Panc1 (cell line): ENCODE results near the gene POLR1B. TPM values are rescaled to one million over a fixed set of nuclear protein-coding genes. Genes with fewer than 3 reads are reported as not detected.

ENCODE experiments used
- ATAC-seq: fragments of 200-7000 bp; cut with Tn5 transposase; 2 replicates; pipeline ENCODE4 v1.9.1; 2020; ENCODE audit warnings: mild to moderate bottlenecking, moderate library complexity
- BruUV-seq: library from RNA; stranded (reverse); fragments of 400-500 nt; replicated peaks from 2 replicates; lab custom pipeline; 2021; lab: Mats Ljungman, UMichigan
- CTCF ChIA-PET: fragments of 300-600 bp; sonication (Branson Sonifier 250); formaldehyde crosslinking; loops from one replicate; lab custom pipeline; 2022; ENCODE audit warnings: antibody characterized with exemption; lab: Charles Lee
- POLR2A ChIA-PET: fragments of 300-600 bp; sonication (Branson Sonifier 250); formaldehyde crosslinking; loops from one replicate; lab custom pipeline; 2022; ENCODE audit warnings: antibody characterized with exemption; lab: Charles Lee
- DNase-seq: peaks from one replicate; pipeline ENCODE4 v3.0.0-alpha.2; 2010; ENCODE audit warnings: low read depth, low spot score
- H3K27ac ChIP-seq: 2 replicates; pipeline ENCODE4 v1.5.1; 2011; ENCODE audit warnings: mild to moderate bottlenecking, low read length, inconsistent platforms
- H3K27me3 ChIP-seq: fragments of 200-500 bp; sonication (Bioruptor generic); 2 replicates; pipeline ENCODE4 v1.6.0; 2014; ENCODE audit warnings: low read length, inconsistent platforms; ENCODE audit not compliant: control insufficient read depth, insufficient read depth
- H3K36me3 ChIP-seq: fragments of 200-500 bp; sonication (Bioruptor generic); 2 replicates; pipeline ENCODE4 v1.5.1; 2014; ENCODE audit warnings: inconsistent platforms, mild to moderate bottlenecking, low read length, moderate library complexity; ENCODE audit not compliant: control insufficient read depth, insufficient read depth
- H3K4me1 ChIP-seq: 2 replicates; pipeline ENCODE4 v1.5.1; 2011; ENCODE audit warnings: inconsistent platforms, mild to moderate bottlenecking, low read length, moderate library complexity; ENCODE audit not compliant: control insufficient read depth, insufficient read depth
- H3K4me3 ChIP-seq, 2 experiments: 2 replicates each; pipeline ENCODE4 v1.5.1; 2011 to 2012; ENCODE audit warnings: low read depth in 2 of 2, low read length in 2 of 2, mild to moderate bottlenecking in 2 of 2, inconsistent platforms in 1 of 2, moderate library complexity in 1 of 2
- H3K9me3 ChIP-seq: fragments of 200-500 bp; sonication (Bioruptor generic); 2 replicates; pipeline ENCODE4 v1.5.1; 2014; ENCODE audit warnings: low read depth, mild to moderate bottlenecking, inconsistent platforms, low read length, moderate library complexity; ENCODE audit not compliant: control insufficient read depth, insufficient read depth
- POLR2AphosphoS5 ChIP-seq: IDR thresholded peaks from 2 replicates; pipeline ENCODE4 v1.6.1; 2012; ENCODE audit warnings: mild to moderate bottlenecking, low read depth, low read length, moderate library complexity
- REST ChIP-seq, 2 experiments: IDR thresholded peaks; 2 replicates each; pipeline ENCODE4 v1.6.1; 2011 to 2012; ENCODE audit warnings: low read depth in 2 of 2, control low read depth in 1 of 2, low read length in 1 of 2, mild to moderate bottlenecking in 1 of 2, moderate library complexity in 1 of 2; ENCODE audit not compliant: insufficient read depth in 1 of 2
- SIN3A ChIP-seq: IDR thresholded peaks from 2 replicates; pipeline ENCODE4 v1.6.1; 2012; ENCODE audit warnings: low read depth, mild to moderate bottlenecking, low read length, moderate library complexity, borderline replicate concordance; ENCODE audit not compliant: insufficient read depth
- TCF7L2 ChIP-seq: IDR thresholded peaks from 2 replicates; pipeline ENCODE4 v1.6.1; 2011; ENCODE audit warnings: mild to moderate bottlenecking, low read depth, low read length, inconsistent platforms
- in situ Hi-C: cut with HindIII; loops from 2 replicates; pipeline ENCODE4 v1.10.0; 2016; ENCODE audit warnings: low sequenced_read_pairs, low pct_unique_long_range_greater_than_20kb
- intact Hi-C: fragments of 100-400 bp; cut with micrococcal nuclease; formaldehyde crosslinking; loops from one replicate; pipeline ENCODE4 v1.10.0; 2022; ENCODE audit not compliant: unreplicated experiment
- total RNA-seq: library from RNA; stranded (reverse); gene quantifications from one replicate; pipeline ENCODE4 v1.2.1, GENCODE V29; 2021; ENCODE audit not compliant: unreplicated experiment
- TF ChIP-seq, protein P1 (sequence below): fragments of 450-650 bp; IDR thresholded peaks from 2 replicates; pipeline ENCODE4 v1.5.1; 2017; ENCODE audit warnings: mild to moderate bottlenecking

POLR1B gene
- total RNA-seq, 1 experiment from 2014 or later = 35.4 TPM

DNA sequence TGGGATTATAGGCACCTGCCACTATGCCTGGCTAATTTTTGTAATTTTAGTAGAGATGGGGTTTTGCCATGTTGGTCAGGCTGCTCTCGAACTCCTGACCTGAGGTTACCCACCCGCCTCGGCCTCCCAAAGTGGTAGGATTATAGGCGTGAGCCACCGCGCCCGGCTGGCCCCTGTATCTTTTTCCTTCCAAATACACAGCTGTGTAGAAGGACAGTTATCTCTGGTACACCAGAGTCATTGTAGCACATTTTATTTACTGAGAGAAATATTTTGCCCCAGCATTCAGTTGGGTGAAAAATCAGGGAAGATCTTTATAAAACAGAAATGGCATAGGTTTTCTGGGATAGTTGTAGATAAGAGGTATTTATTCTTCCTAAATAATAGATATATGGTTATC is 23.5 kb upstream of the POLR1B start:
- Histone ChIP-seq H3K27ac (no peak overlapping the region), H3K27me3 (no peaks in the 10 kb centered on the region), H3K9me3 (peaks cover 11% of the 10 kb centered on the region; the same call in 1 of the 2 replicates), H3K4me1 (no peaks in the 10 kb centered on the region), H3K36me3 (peaks cover 6% of the 10 kb centered on the region; the same call in 1 of the 2 replicates), H3K4me3 (no peak overlapping the region)
- ATAC-seq (no peak), DNase-seq (no peak)
- ChIA-PET POLR2A (no interaction called here), CTCF (no interaction called here)
- intact Hi-C loops (no loop called here), in situ Hi-C loops (no loop called here)
- TF ChIP-seq REST (IDR thresholded peaks at IDR 0.05; ENCODE audit: insufficient read depth in 1 of 2, low read depth in 2 of 2, low read length in 1 of 2) = no peak
- TF ChIP-seq, protein P1, sequence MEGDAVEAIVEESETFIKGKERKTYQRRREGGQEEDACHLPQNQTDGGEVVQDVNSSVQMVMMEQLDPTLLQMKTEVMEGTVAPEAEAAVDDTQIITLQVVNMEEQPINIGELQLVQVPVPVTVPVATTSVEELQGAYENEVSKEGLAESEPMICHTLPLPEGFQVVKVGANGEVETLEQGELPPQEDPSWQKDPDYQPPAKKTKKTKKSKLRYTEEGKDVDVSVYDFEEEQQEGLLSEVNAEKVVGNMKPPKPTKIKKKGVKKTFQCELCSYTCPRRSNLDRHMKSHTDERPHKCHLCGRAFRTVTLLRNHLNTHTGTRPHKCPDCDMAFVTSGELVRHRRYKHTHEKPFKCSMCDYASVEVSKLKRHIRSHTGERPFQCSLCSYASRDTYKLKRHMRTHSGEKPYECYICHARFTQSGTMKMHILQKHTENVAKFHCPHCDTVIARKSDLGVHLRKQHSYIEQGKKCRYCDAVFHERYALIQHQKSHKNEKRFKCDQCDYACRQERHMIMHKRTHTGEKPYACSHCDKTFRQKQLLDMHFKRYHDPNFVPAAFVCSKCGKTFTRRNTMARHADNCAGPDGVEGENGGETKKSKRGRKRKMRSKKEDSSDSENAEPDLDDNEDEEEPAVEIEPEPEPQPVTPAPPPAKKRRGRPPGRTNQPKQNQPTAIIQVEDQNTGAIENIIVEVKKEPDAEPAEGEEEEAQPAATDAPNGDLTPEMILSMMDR = no peak
- no peak for TF ChIP-seq TCF7L2
- TF ChIP-seq SIN3A = no peak
- TF ChIP-seq POLR2AphosphoS5 = no peak
- no TSS peak for BruUV-seq

DNA sequence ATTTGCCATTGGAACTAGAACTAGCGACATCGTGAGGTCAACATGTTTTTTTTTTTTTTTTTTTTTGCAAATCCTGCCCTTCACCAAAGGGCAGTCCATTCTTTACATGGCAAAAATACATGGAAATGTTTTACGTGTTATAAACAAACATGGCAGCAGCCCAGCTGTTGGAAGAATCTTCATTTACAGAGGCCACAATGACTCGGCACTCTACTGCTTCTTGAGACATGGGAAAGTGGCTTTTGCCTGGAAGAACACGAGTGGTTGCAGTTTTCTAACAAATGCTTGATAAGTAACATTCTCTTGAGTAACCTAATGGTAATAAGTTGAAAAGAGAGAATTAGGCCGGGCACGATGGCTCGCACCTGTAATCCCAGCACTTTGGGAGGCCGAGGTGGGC is 22.8 kb upstream of the POLR1B start:
- Histone ChIP-seq H3K27ac (no peak overlapping the region), H3K4me1 (no peaks in the 10 kb centered on the region), H3K4me3 (no peak overlapping the region), H3K36me3 (peaks cover 4% of the 10 kb centered on the region; the same call in 1 of the 2 replicates), H3K9me3 (peaks cover 9% of the 10 kb centered on the region; the same call in 1 of the 2 replicates), H3K27me3 (no peaks in the 10 kb centered on the region)
- BruUV-seq = no TSS peak
- TF ChIP-seq, protein P1 = no peak
- no peak for TF ChIP-seq POLR2AphosphoS5
- TF ChIP-seq REST (IDR thresholded peaks at IDR 0.05; ENCODE audit: insufficient read depth in 1 of 2, low read depth in 2 of 2, low read length in 1 of 2) = no peak
- no peak for TF ChIP-seq SIN3A
- no peak for TF ChIP-seq TCF7L2
- in situ Hi-C loops = no loop called here
- DNase-seq = no peak
- no peak for ATAC-seq
- intact Hi-C loops = no loop called here
- ChIA-PET POLR2A (no interaction called here), CTCF (no interaction called here)
